Activated T-helper 1 cell treated with Interleukin-2 at 50 U/mL for 16 hours (primary cell): ENCODE measurements around the gene RAB26.

ENCODE experiments used
- DNase-seq: peaks from one replicate; pipeline ENCODE4 v3.0.0-alpha.2; 2020; ENCODE audit warnings: low read depth

The RAB26 gene

DNA sequence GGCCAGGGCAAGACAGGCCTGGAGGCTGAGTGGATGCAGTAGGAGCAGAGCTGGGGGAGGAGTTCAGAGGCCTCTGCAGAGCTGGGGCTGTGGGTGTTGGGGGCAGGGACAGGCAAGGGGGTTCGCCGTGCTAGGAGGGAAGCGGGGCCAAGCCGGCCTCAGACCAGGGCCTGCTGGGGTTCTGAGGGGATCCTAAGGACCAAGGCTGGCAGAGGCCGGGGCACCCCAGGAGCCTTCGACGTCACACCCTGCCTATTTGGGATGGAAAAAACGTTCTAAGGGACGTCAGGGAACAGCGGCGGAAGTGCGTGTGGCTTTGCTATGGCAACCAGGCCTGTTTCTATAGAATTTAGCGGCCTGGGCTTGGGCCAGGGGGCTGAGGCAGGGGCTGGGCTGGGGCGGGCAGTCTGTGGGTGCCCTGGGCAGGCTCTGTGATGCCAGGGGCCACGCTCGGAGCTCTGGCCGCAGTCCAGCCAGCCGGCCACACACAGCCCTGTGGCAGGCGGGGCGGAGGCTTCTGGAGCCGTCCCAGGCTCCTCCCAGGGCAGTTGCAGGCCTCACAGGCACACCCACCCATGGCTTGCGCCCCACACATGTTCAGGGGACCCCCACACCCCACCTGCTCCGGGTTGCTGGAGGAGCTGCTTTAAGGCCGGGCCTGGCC is 10.9 kb downstream of the RAB26 start:
- DNase-seq = no peak

DNA sequence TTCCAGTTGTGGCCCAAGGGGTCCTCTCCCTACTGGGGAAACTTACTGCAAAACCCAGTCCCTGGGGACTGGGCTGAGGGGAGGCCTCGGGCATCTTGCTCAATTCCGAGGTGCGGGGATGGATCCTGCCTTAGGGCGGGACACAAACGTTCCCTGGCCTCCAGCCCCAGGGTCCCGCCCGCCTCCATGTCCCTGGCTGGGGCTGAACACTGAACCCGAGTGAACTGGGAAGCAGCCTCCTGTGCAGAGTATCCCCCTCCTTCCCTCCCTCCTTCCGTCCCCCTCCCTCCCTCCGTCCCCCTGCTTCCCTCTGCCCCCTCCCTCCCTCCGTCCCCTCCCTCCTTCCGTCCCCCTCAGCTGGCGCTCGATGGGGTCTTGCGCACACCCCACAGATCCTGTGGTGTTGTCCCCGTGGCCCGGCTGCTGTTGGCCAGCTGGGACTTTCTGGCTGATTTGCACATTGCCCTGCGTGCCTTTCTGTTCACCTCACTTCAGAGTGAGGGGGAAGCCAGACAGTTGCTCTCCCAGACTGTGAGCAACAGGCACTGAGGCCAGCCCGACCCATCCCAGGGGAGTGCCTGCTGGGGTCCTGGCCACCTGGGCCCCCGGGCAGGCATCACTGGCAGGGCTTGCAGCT is 12.6 kb downstream of the RAB26 start:
- no peak for DNase-seq

DNA sequence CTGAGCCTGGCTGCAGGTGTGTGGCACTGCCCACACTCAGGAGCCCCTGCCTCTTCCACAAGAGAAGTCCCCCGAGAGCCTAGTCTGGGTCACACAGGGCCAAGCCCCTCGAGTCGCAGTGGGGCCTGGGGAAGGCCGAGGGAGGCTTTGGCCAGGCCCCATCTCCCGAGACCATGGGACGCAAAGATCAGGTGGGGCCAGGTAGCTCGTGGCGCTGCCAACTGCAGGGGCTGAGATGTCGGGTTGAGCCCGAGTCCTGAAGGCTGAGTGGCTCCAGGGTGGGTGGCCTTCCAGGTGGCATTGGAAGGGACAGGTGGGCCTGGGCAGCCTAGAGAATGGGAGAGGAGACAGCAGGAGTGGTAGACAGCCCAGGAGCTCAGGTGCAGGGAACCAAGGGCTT is 13.5 kb downstream of the RAB26 start:
- DNase-seq = no peak

- no peak for DNase-seq
These were observed 14.3 kb downstream of the RAB26 start for GRCh38 chr16:2162676-2163118.

GRCh38 chr16:2163211-2163881 is 14.9 kb downstream of the RAB26 start:
- peak; percentile 20 for DNase-seq

GRCh38 chr16:2165861-2166260 is 17.4 kb downstream of the RAB26 start:
- DNase-seq = no peak

DNA sequence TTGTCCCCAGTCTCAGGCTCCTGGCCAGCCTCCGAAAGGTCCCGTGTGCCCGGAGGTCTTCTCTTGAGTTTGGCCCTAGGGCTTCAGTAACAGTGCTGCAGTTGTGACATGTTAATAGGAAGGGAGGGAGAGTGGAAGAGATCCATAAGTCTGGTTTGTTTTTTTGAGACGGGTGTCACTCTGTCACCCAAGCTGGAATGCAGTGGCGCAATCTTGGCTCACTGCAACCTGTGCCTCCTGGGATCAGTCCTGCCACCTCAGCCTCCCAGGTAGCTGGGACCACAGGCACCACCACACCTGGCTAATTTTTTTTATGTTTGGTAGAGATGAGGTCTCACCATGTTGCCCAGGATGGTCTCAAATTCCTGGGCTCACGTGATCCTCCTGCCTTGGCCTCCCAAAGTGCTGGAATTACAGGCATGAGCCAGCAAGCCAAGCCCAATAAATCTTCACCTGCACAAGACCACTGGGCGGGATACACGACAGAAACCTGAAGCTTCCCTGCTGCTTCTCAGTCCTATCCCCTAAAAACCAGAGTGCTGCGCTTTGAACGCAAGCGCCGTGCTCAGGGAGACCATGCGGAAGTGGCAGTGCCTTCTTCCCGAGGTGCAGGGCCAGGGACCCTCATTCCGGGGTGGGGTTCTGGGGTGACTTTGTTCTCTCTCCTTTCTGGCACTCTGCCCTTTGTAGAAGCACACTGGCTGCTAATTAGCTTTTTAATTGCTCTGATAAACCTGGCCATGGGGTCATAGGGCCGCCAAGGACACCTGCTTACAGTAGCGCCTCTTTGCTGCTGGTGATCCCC is 18.0 kb downstream of the RAB26 start:
- no peak for DNase-seq

- no peak for DNase-seq
These were observed 18.7 kb downstream of the RAB26 start for GRCh38 chr16:2167068-2167638.

GRCh38 chr16:2170080-2170479 is 21.7 kb downstream of the RAB26 start:
- DNase-seq = no peak

DNA sequence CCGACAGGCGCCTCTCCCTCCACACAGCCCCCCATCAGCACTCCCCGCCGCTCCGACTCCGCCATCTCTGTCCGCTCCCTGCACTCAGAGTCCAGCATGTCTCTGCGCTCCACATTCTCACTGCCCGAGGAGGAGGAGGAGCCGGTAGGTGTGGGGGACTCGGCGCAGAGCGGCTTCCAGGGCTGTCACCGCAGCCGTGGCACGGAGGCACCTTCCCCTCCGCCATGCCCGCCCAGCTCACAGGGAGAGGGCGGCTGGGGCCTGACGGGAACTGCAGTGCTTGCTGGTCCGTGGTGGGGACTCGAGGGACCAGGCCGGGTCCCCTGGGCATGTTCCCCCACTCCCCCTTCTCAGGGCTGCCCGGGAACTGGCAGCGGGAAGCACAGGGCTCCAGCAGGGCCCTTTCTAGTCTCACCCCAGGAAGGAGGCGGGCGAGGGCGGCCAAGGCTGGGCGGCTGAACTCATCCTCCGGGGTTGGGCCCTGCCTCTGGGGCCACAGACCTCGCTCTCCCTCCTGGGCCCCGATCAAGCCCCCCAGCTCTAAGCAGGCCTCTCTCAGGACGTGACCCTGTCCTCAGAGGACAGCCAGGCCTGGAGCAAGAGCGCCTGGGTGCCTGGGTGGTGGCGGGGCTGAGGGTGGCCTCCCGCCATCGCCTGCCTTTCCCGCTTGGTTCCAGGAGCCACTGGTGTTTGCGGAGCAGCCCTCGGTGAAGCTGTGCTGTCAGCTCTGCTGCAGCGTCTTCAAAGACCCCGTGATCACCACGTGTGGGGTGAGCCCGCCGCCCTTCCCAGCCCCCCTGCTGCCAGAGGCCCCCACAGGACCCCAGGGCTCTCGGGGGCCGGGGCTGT is 22.4 kb downstream of the RAB26 start:
- DNase-seq = no peak

DNA sequence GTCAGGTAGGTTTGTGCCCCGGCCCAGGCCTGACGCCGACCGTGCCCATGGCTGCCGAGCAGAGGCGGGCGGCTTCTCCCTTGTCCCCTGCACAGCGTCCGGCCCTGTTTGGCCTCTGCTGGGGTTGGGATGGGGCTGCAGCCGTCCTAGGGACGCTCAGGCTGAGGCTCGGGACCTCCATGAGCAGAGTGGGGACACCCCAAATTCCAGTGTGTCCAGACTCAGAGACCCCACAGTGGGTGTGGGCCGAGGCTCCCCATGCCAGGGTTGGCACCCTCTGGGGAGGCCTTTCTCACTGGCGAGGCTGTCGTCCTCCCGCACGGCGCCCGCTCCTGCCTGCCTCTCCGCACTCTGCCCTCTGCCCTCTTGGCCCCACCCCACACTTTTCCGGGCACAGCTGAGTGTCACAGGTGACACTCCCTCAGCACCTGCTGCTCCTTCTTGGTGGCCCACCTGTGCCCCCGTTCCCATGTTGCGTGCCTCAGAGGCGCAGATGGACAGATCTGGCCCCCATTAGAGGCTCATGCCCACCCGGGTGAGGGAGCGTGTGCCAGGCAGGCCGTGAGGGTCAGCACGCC is 23.3 kb downstream of the RAB26 start:
- DNase-seq = no peak

DNA sequence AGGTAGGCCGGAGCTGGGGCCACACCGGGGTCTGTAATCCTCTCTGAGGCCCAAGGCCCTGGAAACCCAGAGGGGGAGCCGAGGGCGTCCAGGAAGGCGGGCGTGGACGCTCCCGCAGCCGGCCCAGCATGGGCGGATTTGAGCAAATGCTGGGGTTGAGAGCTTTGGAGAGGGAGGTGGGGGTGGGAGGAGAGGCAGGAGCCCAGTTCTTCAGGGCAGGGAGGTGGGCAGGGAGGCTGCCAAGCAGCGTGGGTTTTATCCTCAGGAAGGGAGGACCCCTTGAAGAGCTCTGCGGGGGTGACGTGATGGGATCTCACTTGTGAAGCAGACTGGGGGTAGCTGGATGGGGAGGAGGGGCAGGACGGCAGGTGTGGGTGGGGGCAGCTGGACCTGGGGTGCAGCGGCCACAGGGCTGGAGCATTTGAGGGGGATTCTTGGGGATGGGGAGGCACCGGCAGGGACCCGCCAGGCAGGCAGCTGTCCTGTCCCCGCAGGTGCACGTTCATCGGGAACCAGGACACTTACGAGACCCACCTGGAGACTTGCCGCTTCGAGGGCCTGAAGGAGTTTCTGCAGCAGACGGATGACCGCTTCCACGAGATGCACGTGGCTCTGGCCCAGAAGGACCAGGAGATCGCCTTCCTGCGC is 24.4 kb downstream of the RAB26 start:
- DNase-seq = no peak

GRCh38 chr16:2173366-2173765 is 24.9 kb downstream of the RAB26 start:
- DNase-seq = no peak

DNA sequence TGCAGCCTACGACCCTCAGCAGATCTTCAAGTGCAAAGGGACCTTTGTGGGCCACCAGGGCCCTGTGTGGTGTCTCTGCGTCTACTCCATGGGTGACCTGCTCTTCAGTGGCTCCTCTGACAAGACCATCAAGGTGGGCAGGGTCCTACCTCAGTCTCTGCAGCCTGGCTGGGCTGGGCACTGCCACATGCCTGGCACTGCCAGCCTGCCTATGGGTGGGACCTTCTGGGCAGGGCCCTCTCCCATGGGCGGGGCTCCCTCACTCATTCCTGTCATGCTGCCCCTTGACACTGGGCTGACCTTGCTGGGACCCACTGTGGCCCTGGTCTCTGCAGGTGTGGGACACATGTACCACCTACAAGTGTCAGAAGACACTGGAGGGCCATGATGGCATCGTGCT is 25.5 kb downstream of the RAB26 start:
- no peak for DNase-seq

DNA sequence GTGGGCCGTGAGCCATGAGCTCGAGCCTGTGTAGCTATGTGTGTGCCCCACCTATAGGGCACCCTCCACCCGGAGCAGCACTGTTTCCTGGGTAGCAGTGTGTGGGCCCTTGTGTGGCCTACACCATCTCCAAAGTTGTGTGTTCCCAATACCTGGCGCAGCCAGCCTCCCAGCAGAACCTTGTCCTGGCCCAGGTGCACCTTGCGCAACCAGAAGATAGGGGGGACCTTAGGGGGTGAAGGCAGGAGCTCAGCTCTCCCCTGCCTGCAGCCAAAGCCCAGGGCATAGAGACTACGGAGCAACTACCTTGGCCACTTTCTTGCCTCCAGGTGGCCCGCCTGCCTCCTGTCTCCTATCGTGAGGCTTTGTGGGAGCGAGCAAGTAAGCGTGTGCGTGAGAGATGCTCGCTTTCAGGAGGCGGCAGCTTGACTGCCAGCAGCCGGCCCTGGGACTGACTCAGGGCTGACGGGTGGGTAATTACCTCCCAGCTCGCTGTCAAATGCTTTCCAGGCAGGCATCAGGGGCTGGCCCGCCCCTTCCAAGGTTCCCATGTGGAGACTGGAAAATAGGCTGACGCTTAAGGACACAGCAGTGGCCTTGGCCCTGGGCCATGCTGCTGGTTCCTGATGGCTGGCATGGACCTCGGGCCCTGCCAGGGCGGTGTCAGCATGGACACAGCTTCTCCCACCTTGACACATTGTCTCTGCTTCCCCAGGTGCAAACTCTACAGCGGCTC is 26.1 kb downstream of the RAB26 start:
- no peak for DNase-seq

- no peak for DNase-seq
These were observed 27.0 kb downstream of the RAB26 start for GRCh38 chr16:2175454-2175853.

DNA sequence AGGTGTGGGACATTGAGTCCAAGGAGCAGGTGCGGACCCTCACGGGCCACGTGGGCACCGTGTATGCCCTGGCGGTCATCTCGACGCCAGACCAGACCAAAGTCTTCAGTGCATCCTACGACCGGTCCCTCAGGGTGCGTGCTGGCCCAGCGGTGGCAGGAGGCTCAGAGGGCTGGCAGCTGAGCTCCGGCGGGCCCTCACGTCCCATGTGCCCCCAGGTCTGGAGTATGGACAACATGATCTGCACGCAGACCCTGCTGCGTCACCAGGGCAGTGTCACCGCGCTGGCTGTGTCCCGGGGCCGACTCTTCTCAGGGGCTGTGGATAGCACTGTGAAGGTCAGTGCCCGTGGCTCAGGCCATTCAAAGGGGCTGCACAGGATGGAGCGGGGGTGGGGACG is 27.6 kb downstream of the RAB26 start:
- DNase-seq = no peak

DNA sequence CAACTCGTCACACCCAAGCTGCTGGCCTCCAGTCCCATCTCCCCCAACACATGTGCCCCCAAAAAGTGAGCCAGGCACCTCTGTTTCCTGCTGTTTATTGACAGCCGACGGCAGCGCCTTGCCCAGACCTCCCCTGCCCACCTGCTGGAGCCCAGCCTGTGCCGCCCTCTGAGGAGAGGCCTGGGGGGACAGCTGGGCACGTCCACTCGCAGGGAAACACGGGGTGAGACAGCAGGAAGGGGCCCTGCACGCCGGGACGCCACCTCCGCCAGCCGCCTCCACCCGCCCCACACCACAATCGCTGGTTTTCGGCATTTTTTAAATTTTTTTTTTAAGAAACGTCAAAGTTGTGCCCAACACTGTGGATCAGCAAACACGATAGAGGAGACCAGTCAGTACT is 28.7 kb downstream of the RAB26 start:
- no peak for DNase-seq

- no peak for DNase-seq
These were observed 29.1 kb downstream of the RAB26 start for GRCh38 chr16:2177561-2177960.
